GM12892 (cell line): ENCODE results near the gene ARHGEF11.

ENCODE experiments used
- POLR2AphosphoS5 ChIP-seq: IDR thresholded peaks from 2 replicates; pipeline ENCODE4 v1.6.1; 2011; ENCODE audit warnings: low read depth, low read length, control low read depth
- TAF1 ChIP-seq: IDR thresholded peaks from 2 replicates; pipeline ENCODE4 v1.6.1; 2011; ENCODE audit warnings: low read depth, mild to moderate bottlenecking, control low read depth, low read length, borderline replicate concordance

- TF ChIP-seq TAF1 = no peak
- no peak for TF ChIP-seq POLR2AphosphoS5
Observed at GRCh38 chr1:156908541-156908940, 137.0 kb downstream of the ARHGEF11 start.
